Large intestine (tissue), 3 donors: ENCODE data around the gene LAP3. TPM values are rescaled to one million over a fixed set of nuclear protein-coding genes. Genes with fewer than 3 reads are reported as not detected.

Experiments used
- DNase-seq, 2 donors: peaks; one replicate each; pipeline versions ENCODE4 v3.0.0 to v3.0.0-alpha.2; 2013
- H3K27ac ChIP-seq: one replicate; pipeline ENCODE4 v1.5.1; 2013; ENCODE audit warnings: low read length
- H3K27me3 ChIP-seq: 2 replicates; pipeline ENCODE4 v1.6.1; 2013; ENCODE audit warnings: low read length; ENCODE audit not compliant: control insufficient read depth, insufficient read depth
- H3K36me3 ChIP-seq: 2 replicates; pipeline ENCODE4 v1.6.1; 2013; ENCODE audit warnings: low read length; ENCODE audit not compliant: control insufficient read depth, insufficient read depth
- H3K4me1 ChIP-seq: one replicate; pipeline ENCODE4 v1.6.1; 2013; ENCODE audit warnings: low read length; ENCODE audit not compliant: control insufficient read depth, insufficient read depth
- H3K4me3 ChIP-seq: one replicate; pipeline ENCODE4 v1.5.1; 2013; ENCODE audit warnings: low read length
- H3K9me3 ChIP-seq: one replicate; pipeline ENCODE4 v1.6.1; 2013; ENCODE audit warnings: mild to moderate bottlenecking, low read depth, low read length, moderate library complexity; ENCODE audit not compliant: control insufficient read depth
- WGBS: methylation state at CpG from one replicate; pipeline ENCODE4 v1.1.5; 2013; ENCODE audit warnings: low lambda C conversion rate; ENCODE audit not compliant: insufficient coverage; 5-methylcytosine and 5-hydroxymethylcytosine counted together
- polyA plus RNA-seq: library from polyadenylated mRNA; unstranded; fragments of 120-200 nt; gene quantifications from one replicate; pipeline ENCODE4 v1.2.1, GENCODE V29; 2013

Gene LAP3
- polyA plus RNA-seq, 1 donor, result 76.1 TPM

GRCh38 chr4:17636696-17637622, 60.0 kb downstream of the LAP3 start:
- Histone ChIP-seq H3K36me3 (peaks cover 29% of the 10 kb centered on the region), H3K27me3 (peaks cover 3% of the 10 kb centered on the region)
- WGBS, result no CpG with 5 or more reads among the region's 32 CpGs

GRCh38 chr4:17639136-17639535, 62.1 kb downstream of the LAP3 start:
- DNase-seq, result no peak
- no peak overlapping the region for H3K27ac ChIP-seq
- no peak overlapping the region for H3K4me3 ChIP-seq
- H3K27me3 ChIP-seq, result peaks cover 7% of the 10 kb centered on the region
- peaks cover 11% of the 10 kb centered on the region for H3K36me3 ChIP-seq
- H3K4me1 ChIP-seq, result no peaks in the 10 kb centered on the region
- peaks cover 12% of the 10 kb centered on the region for H3K9me3 ChIP-seq
- no CpG with 5 or more reads among the region's 7 CpGs for WGBS

More at GRCh38 chr4:17636696-17637622, 60.0 kb downstream of the LAP3 start:
- H3K4me1 ChIP-seq, result no peaks in the 10 kb centered on the region
- no peak overlapping the region for H3K27ac ChIP-seq
- H3K9me3 ChIP-seq, result peaks cover under 1% of the 10 kb centered on the region
- peak; percentile 33 to 43 for DNase-seq
- H3K4me3 ChIP-seq, result no peak overlapping the region

- H3K4me1 ChIP-seq, result no peaks in the 10 kb centered on the region
- H3K9me3 ChIP-seq, result peaks cover 12% of the 10 kb centered on the region
- no peak overlapping the region for H3K27ac ChIP-seq
- peaks cover 2% of the 10 kb centered on the region for H3K36me3 ChIP-seq
- WGBS, result no CpG with 5 or more reads among the region's 1 CpG
- no peak overlapping the region for H3K4me3 ChIP-seq
- peaks cover 7% of the 10 kb centered on the region for H3K27me3 ChIP-seq
- DNase-seq, result no peak
Observed at GRCh38 chr4:17642398-17642783, 65.4 kb downstream of the LAP3 start.

GRCh38 chr4:17646693-17647092, 69.7 kb downstream of the LAP3 start:
- H3K4me1 ChIP-seq, result no peaks in the 10 kb centered on the region
- no peak overlapping the region for H3K4me3 ChIP-seq
- peaks cover 12% of the 10 kb centered on the region for H3K9me3 ChIP-seq
- no peak for DNase-seq
- H3K36me3 ChIP-seq, result no peaks in the 10 kb centered on the region
- peaks cover 6% of the 10 kb centered on the region for H3K27me3 ChIP-seq
- 83% methylated on average over 1 of the region's 3 CpGs for WGBS
- H3K27ac ChIP-seq, result no peak overlapping the region

- Histone ChIP-seq H3K27ac (no peak overlapping the region), H3K36me3 (no peaks in the 10 kb centered on the region), H3K4me3 (no peak overlapping the region), H3K9me3 (peaks cover 9% of the 10 kb centered on the region), H3K4me1 (no peaks in the 10 kb centered on the region), H3K27me3 (peaks cover 4% of the 10 kb centered on the region)
- no peak for DNase-seq
- WGBS, result no CpG with 5 or more reads among the region's 9 CpGs
Observed at GRCh38 chr4:17647176-17647806, 70.3 kb downstream of the LAP3 start.

- peaks cover 5% of the 10 kb centered on the region for H3K9me3 ChIP-seq
- DNase-seq, result no peak
- H3K4me3 ChIP-seq, result no peak overlapping the region
- no peak overlapping the region for H3K27ac ChIP-seq
- no peaks in the 10 kb centered on the region for H3K4me1 ChIP-seq
- no peaks in the 10 kb centered on the region for H3K36me3 ChIP-seq
- no CpG with 5 or more reads among the region's 5 CpGs for WGBS
- H3K27me3 ChIP-seq, result peaks cover under 1% of the 10 kb centered on the region
Observed at GRCh38 chr4:17647927-17648326, 70.9 kb downstream of the LAP3 start.

GRCh38 chr4:17650406-17650805, 73.4 kb downstream of the LAP3 start:
- WGBS, result no CpG with 5 or more reads among the region's 2 CpGs
- no peak for DNase-seq
- Histone ChIP-seq H3K4me1 (no peaks in the 10 kb centered on the region), H3K27me3 (peaks cover 2% of the 10 kb centered on the region), H3K36me3 (no peaks in the 10 kb centered on the region), H3K27ac (no peak overlapping the region), H3K9me3 (no peaks in the 10 kb centered on the region), H3K4me3 (no peak overlapping the region)

GRCh38 chr4:17654701-17655100, 77.7 kb downstream of the LAP3 start:
- Histone ChIP-seq H3K36me3 (no peaks in the 10 kb centered on the region), H3K4me1 (no peaks in the 10 kb centered on the region), H3K27ac (no peak overlapping the region), H3K9me3 (no peaks in the 10 kb centered on the region), H3K27me3 (peaks cover 2% of the 10 kb centered on the region), H3K4me3 (no peak overlapping the region)
- no CpG with 5 or more reads among the region's 8 CpGs for WGBS
- no peak for DNase-seq

GRCh38 chr4:17657090-17657489, 80.1 kb downstream of the LAP3 start:
- Histone ChIP-seq H3K27ac (no peak overlapping the region), H3K4me1 (no peaks in the 10 kb centered on the region), H3K36me3 (no peaks in the 10 kb centered on the region), H3K4me3 (no peak overlapping the region), H3K9me3 (no peaks in the 10 kb centered on the region), H3K27me3 (peaks cover 2% of the 10 kb centered on the region)
- no CpG with 5 or more reads among the region's 1 CpG for WGBS
- no peak for DNase-seq
